ENCODE measurements around the gene ENTPD8.
A peak's percentile ranks its signal among the peaks of the same experiment; 100 is the strongest.
"Not testable (repeated sequence)": the region's sequence is repeated elsewhere in the genome, so short reads cannot be mapped to it uniquely, and the experiment has no call there.

The ENTPD8 gene

DNA sequence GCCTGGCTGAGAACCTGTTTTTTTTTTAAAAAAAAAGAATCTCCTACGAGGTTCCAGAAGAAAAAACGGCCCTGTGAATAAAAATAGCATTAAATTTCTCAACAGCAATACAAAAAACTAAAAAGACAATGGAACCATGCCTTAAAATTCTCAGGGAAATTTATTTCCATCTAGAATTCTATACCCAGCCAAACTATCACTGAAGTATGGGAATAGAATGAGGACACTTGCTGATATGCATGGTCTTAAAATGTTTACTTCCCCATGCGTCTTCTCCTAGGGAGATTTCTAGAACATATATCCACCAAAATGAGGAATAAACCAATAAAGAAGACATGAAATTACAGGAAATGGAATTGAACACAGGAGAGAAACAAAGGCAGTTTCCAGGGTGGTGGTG lies 34.5 kb upstream of the ENTPD8 start:
- DNase-seq = no peak

DNA sequence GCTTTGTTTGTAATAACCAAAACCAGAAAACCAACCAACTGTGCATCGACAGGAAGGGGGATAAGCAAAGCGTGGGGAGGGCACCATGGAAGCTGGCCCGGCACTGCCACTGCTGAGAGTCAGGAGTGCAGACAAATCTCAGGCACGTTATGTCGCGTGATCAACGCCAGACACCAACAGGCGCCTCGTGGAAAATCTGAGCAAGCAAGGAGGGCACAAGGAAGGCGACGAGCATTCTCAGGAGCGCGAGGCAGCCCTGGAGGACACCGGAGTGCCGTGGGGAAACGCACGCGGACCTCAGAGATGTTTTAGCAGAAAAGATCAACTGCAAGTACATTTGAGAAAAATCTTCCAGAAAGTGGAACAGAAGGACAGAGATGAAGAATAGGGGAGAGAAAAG lies 33.1 kb upstream of the ENTPD8 start:
- no peak for DNase-seq

DNA sequence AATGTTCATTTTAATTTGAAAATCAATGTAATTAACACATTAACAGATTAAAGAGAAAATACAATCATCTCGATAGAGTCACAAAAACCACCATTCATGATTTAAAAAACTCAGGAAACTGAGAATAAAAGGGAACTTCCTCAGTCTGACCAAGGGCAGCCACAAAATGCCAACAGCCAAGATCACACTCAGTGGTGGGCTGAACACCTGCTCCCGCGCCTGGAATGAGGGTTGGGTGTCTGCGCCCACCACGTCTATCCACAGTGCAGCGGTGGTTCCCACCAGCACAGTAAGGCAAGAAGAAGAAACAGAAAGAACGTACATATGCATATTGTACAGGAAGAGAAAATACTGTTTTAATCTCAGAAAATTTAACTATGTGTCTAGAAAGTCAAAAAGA lies 29.6 kb upstream of the ENTPD8 start:
- no peak for DNase-seq

DNA sequence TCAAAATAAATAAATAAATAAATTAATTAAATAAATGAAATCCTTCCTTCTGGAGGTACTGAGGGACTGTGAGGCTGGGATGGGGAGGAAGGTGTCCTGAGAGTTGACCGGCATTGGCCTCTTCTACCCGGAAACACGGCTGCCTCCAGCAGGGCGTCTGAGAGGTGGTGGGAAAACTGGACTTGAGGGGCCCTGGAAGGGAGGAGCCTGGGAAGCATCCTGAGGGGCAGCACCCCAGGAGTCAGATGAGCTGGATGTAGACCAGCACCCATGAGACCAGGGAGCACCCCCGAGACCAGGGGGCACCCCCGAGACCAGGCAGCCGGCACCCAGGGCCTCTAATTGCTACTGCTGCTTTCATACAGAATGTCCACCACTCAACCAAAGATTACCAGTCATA lies 26.7 kb upstream of the ENTPD8 start:
- DNase-seq = no peak

DNA sequence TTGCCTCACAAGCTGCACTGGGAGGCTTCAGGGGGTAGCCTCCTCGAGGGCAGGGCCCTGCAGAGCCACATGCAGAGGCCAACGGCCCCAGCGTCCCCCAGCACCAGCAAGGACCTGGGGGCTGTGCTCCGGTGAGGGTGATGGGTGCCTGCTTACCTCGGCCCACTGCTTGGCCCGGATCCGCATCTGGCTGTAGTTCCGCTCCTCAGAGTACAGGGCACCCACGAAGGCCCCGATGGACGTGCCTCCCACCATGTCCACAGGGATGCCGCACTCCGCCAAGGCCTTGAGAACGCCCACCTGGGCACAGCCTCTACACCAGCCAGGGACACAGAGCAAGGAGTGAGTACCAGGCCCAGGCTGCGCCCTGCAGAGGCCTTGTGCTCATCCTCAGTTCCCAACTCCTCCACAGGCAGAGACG lies 26.0 kb upstream of the ENTPD8 start:
- no peak for DNase-seq

DNA sequence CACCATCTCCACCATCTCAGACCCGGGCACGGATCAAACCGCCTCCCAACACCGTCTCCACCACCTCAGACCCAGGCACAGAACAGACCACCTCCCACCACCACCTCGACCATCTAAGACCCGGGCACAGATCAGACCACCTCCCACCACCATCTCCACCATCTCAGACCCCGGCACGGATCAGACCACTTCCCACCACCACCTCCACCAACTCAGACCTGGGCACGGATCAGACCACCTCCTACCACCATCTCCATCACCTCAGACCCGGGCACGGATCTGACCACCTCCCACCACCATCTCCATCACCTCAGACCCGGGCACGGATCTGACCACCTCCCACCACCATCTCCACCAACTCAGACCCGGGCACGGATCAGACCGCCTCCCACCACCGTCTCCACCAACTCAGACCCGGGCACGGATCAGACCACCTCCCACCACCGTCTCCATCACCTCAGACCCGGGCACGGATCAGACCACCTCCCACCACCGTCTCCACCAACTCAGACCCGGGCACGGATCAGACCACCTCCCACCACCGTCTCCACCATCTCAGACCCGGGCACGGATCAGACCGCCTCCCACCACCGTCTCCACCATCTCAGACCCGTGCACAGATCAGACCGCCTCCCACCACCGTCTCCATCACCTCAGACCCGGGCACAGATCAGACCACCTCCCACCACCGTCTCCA lies 25.4 kb upstream of the ENTPD8 start:
- DNase-seq = not testable (repeated sequence)

DNA sequence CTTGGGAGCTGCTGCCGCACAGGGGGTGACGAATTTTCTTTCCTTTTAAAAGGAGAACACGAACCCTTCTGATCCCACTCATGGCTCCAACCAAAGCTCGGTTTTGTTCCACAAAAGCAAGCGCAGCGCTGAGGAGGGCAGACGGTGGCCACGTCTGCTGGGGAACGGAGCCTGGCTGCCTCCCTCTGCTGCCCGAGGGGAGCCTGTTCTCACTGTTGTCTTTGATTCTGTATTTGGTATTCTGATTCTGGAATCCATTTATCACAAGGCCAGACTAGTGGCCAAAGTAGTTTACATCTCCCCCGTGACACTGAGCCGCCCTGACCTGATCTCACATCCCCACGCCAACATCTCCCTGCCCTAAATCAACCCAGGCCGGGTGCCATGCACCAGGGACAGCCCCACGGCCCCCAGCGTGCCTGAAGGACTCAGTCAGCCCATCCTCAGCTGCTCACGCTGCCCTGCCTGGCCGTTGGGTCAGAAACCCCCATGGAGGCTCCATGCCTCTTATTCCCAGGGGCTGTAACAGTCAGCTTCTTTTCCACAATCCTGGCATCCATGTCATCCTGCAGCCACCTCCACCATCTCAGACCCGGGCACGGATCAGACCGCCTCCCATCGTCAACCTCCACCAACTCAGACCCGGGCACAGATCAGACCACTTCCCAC lies 24.7 kb upstream of the ENTPD8 start:
- DNase-seq = no peak

DNA sequence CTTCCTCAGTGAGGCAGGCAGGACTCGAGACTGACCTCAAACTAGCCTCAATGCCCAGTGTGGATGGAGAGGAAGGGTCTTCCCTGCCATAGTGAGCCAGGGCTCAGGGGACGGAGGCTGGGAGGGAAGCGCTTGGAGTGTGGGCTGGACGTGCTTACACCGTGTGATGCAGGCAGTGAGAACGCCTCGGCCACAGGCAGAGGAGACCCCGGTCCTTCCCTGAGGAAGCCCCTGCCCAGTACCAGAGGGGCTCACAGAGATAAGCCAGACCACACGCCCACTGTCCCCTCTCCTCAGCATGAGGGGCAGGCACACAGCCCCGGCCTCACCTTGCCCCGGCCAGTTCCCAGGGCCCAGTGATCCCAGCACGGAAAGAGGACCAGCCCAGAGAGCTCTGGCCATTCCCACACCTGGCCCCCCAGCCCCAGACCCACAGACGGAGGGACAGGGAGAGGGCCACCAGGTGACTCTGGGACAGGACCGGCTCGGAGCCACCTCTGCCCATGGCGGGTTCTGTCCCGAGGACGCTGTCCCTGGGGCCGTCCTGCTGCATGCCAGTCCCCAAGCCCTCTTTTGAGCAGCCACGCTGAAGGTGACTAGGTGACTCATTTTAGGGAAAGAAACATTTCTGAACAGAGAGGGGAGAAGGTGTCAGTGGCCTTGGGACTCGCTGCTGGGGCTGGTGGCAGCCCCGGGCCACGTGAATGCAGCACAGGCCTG lies 24.0 kb upstream of the ENTPD8 start:
- DNase-seq = no peak

DNA sequence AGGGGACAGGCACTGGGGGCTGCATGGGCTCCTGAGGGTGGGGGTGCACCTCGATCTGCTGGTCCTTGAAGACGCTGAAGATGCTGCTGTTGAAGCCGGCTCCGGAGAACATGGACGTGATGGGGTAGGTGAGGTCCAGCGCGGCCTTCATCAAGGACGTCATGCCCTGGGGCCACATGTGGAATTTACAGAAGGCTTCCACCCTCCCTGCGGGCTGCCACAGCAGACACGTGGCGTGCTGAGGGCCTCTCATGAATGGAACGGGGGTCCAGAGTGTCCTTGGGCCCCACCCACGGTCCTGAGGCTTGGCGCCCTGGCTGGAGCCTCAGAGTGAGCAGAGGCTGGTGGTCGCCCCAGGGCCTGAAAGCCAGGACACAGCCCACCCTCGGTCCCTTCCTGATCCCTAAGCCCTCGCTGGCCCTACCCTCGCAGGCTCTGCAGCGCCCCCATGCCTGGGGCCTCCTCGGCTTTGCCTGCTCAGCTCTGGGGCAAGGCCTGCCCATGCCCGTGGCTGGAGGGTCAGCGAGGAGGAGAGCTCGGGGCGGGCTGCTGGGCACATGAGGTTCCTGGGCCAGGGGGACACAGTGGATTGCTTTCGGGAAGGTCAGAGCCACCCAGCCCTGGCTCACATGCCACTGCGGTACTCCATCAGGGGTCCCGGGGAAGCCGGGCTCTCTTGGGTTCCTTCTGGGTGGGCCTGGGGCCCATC lies 23.3 kb upstream of the ENTPD8 start:
- DNase-seq = no peak

DNA sequence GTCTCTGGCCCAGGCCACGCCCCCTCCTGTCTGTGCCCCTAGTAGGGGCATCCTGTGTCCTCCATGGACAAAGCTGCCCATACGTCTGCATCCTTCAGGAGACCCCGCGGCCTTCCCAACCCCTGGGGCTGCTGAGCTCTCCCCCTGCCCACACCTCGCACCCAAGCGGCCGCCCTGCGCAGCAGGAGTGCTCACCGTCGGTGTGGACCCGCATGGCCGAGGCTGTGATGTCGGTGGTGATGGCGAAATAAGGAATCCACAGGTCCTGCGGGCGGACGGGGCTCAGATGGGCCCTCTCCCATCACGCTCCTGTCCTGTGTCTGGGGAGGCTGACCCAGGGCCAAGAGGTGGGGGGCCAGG lies 22.8 kb upstream of the ENTPD8 start:
- DNase-seq = no peak

DNA sequence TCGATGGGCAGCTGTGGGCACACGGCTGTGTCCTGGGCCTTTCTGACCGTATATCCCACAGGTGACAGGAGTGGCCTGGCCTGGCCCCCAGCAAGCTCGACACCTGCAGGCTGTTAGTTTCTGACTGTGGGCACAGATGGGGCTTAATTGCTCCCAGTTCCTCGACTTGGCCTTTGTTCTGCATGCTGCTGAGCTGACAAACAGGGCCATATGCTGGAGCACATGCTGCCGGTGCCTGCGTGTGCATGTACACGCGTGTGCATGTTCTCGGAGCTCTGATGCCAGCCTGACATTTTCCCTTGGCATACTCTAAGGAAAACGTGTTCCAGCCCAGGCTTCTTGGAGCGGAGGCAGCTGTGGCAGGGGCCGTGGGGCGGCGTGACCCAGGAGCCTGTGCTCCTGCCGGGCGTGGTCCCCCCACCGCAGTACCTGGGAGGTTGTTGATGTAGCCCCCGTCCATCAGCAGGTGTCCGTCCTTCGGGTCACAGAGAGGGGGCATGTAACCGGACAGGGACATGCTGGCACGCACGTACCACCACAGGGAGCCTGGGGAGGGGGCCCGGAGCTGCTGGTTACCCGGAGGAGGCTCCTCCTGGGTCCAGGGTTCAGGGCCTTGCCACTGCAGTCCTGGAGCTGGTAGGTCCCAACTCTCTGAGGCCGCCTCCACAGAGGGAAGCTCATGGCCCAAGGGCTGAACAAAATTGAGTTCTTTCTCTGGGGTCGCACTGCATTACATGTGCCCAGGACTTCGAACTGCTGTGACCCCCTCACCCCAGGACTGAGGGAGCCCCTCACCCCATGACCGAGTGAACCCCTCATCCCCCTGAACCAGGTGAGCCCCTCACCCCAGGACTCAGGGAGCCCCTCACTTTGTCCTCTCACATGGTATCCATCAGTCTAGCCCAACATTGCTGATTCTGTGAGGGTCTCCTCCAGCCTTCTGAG lies 22.1 kb upstream of the ENTPD8 start:
- DNase-seq = no peak

DNA sequence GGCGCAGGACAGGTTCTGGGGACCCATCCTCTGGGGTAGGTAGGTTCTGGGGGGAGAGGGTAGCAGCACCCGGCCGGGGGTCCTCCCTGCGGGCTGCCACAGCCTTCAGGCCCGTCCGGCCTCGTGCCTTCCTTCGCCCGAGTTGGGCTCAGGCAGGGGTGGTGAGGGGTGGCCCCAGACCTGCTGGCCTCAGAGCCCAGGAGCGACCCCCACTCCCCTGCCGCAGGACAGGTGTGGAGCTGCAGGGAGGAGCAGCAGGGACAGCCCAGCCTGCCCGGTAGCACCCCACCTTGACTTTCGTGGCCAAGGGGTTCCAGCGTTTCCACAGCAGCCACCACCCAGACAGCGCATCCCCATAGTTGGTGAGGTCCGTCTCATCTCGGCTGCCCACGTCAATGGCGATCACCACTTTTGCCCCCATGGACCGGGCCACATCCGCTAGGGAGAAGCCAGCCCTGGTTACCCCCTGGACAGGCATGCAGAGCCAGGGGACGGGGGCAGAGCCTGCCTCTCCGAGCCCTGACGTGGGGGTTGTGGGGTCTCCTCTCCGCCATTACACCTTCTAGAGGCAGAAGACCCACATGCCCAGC lies 21.3 kb upstream of the ENTPD8 start:
- no peak for DNase-seq

DNA sequence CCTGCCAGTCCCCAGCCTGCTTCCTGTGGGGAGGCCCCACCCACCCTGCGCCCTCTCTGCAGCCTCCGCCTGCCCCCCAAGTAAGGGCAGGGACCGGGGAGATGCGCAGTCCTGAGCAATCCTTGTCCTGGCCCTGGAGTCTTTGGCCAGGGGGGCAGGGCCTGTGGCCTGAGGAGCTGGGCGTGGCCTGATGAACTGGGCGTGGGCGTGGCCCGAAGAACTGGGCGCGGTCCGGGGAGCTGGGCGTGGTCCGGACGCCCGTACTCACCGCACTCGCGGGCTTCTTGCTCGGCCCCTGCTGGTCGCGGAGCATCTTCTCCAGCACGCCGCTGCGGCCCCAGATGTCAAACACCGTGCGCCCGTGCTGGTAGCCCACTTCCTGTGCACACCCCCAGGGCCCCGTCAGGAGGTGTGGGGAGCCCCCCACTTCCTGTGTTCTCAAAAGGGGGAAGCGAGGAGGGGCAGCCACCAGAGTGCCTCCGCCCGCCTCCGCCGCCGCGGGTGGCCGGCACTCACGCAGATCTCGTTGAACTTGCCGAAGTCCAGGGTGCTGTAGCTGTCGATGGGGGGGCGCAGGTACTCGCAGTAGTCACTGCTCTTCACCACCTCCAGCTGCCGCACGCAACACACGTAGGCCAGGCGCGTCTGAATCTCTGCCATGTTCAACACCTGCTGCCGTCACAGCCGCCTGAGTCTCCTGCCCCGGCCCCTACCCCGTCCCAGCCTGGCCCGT lies 20.7 kb upstream of the ENTPD8 start:
- DNase-seq = no peak

DNA sequence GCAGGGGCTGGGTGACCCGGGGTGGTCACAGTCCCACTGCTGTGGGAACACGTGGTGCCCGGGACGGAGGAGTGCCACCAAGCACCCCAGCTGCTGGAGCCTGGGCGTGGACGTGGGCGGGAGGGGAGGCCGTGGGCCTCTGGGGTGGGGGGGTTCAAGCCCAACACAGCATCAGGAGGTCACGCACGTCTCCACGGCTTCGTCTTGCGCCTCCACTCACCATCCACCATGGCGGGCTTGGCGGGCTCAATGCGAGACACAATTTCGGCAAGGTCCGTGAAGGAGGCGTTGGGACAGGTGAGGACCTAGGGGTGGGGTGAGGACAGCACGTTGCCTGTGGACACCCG lies 20.1 kb upstream of the ENTPD8 start:
- DNase-seq = no peak

DNA sequence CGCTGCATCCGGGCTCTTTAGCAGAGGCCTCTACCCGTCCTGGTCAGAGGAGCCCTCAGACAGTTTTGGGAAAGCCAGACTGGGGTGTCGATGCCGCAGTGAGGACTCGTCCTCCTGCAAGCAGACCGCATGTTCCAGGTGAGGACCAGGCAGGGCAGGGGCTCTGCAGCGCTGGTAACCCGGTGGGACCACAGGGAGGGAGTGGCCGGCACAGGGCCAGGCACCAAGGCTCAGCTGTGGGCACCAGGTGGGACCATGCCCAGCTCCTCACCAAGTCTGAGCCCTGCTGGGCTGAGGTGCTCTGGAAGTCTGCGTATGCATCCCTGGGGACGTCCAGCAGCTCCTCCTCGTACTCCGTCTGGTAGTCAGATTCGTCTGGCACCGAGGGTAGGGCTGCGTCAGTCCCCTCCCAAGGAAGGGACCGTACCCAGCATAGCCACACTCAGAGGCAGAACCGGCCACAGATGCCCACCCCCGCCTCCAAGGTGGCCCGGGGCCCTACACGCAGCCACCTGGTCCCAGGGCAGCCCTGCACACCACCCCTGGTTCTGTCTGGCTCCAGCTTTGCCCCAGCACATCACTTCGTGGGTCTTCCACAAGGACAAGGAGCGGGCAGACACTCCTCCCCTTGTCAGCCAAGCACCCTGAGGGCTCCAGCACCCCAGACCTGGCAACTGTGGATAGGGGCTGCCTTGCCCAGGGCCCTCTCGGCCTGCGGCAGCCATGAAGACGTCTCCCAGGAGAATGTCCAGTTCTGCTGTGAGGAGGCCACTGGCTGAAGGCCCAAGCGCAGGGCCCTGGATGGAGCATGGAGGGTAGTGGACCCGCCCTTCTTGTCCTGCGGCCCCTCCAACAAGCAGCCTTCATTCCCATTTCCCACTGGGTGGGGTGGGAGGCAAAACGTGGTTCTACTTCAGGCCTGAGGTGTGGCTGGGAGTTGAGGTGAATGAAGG lies 19.5 kb upstream of the ENTPD8 start:
- DNase-seq = no peak

DNA sequence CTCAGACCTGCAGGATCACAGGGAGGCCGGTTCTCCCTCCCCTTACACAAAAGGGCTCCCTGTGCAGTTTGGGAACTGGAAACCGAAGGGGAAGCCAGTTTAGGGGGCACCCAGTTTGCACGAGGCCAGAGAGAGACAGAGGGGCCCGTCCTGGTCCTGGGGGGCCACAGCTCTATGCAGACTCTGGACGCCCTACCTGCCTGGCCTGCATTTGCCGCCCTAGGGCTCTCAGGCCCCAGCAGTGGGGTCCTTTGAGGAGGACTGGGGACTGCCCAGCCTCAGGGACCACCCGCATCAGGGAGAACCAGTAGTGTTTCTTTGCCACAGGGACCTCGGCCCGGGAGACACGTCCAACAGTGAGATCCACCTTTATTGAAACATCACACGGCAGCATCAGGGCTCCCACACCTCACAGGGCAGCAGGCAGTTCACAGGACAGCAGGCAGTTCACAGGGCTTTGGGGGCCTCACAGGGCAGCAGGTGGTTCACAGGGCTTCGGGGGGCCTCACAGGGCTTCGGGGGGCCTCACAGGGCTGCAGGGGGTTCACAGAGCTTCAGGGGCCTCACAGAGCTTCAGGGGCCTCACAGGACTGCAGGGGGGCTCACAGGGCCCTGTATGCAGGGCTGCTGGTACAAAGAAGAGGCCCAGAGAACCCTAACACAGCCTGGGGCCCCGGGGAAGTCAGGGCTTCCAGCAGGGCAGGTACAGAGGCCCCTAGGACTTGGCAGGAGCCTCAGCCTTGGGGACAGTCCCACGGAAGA lies 18.6 kb upstream of the ENTPD8 start:
- DNase-seq = no peak

DNA sequence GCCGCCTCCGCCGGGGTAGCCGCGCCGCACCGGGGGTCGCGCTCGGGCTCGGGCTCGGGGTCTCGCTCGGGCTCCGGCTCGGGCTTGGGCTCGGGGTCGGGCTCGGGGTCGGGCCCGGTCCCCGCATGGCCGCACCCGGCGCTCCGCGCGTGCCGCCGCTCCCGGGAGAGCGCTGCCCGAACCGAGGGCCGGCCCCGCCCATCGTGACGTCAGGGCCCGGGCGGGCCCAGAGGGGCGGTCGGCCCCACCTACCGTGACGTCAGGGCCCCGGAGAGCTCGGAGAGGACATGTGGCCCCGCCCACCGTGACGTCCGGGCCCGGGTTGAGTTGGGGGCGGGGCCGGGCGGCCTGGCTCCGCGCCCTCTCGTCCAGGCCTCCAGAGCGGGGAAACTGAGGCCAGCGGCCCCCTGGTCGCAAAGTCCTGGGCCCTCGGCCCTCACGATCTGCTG lies 18.0 kb upstream of the ENTPD8 start, which contains the start of gene NSMF:
NSMF (minus strand) TSS at position 183 of the 449 bp plus-strand sequence. CDS start 232 bp downstream, outside the sequence.
- peak; percentile 91 for DNase-seq

DNA sequence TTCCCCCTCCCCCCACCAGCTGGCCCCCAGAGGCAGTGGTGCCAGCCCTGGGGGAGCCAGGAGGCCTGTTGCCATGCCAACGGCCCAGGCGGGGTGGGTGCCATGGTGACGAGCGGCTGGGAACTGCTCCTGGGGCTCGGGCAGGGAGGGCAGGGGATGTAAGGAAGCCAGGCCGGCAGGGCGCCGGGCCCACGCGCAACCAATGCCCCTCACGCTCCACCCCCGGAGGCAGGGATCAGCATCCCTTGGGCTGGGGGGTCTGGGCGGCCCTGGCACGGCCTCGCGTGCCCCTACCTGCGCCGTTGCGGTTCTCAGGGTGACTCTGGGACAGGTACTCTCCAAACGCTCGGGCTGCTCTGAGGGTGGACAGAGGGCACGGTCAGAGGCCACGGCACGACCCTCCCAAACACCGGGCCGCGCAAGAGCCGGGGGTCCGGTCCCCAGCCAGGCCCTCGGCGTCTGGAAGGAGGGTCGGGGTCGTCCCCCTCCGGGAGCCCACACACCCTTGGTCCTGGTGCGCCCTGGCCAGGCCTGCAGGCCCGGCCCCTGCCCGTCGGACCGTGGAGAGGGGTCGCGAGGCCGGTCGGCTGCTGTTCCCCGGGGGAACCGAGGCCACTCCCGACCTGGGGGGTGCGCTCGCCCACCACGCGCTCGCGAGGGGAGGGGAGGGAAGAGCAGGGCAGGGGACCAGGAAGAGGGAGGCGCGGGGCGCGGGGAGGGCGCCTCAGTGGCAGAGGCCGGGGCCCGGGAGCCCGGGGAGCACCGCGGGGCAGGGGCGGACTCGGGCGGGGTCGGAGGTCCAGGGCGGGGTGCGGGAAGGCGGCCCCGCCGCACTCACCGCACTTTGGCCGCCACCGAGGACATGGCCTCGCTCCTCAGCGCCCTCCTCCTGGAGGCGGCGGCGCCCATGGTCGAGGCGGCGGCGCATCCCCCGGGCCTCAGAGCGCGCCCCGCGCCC lies 17.3 kb upstream of the ENTPD8 start:
- DNase-seq = no peak

Data from NCI-H2029 (cell line).